Body of pancreas (tissue), 4 donors: Measurements from ENCODE around the gene PAK6. TPM values are rescaled to one million over a fixed set of nuclear protein-coding genes. Genes with fewer than 3 reads are reported as not detected.

ENCODE experiments used
- ATAC-seq: fragments of 150-250 bp; one replicate; pipeline ENCODE4 v1.9.1; 2016
- DNase-seq, 4 donors: peaks; one replicate each; pipeline ENCODE4 v3.0.0-alpha.2; 2019
- H3K27ac ChIP-seq, 4 donors: fragments of 200-600 bp; sonication (generic); 1 replicate in 3 of 4; 2 replicates in 1 of 4; pipeline versions ENCODE4 v1.5.1 to v1.6.1; 2016 to 2019; ENCODE audit warnings: mild to moderate bottlenecking in 1 of 4, mixed read lengths in 1 of 4, moderate library complexity in 1 of 4
- H3K27me3 ChIP-seq, 2 donors: fragments of 200-600 bp; sonication (generic); one replicate each; pipeline ENCODE4 v1.6.0; 2016; ENCODE audit warnings: mild to moderate bottlenecking in 1 of 2
- H3K36me3 ChIP-seq, 2 donors: fragments of 200-600 bp; sonication (generic); replicated peaks in 1 of 2; 2 replicates each; pipeline ENCODE4 v1.5.1; 2016; ENCODE audit warnings: low read depth in 2 of 2; ENCODE audit not compliant: insufficient read depth in 1 of 2
- H3K4me1 ChIP-seq: fragments of 200-600 bp; sonication (generic); one replicate; pipeline ENCODE4 v1.6.0; 2016
- H3K4me3 ChIP-seq, 2 donors: fragments of 200-600 bp; sonication (generic); 1 replicate in 1 of 2; 2 replicates in 1 of 2; pipeline ENCODE4 v1.5.1; 2016 to 2019
- H3K9me3 ChIP-seq, 3 donors: fragments of 200-600 bp; sonication (generic); 1 replicate in 2 of 3; 2 replicates in 1 of 3; pipeline ENCODE4 v1.5.1; 2016
- CTCF ChIP-seq, 7 experiments: fragments of 450-650 bp in 4 of 7; fragments of 200-600 bp in 3 of 7; sonication (generic) in 3 of 7; IDR thresholded peaks; one replicate each; pipeline ENCODE4 v1.5.1; 2016 to 2019; ENCODE audit warnings: antibody characterized with exemption in 7 of 7
- POLR2A ChIP-seq, 3 donors: fragments of 450-650 bp; IDR thresholded peaks; one replicate each; pipeline ENCODE4 v1.6.1; 2016; ENCODE audit warnings: antibody characterized with exemption in 3 of 3, mild to moderate bottlenecking in 2 of 3
- WGBS, 2 donors: methylation state at CpG; one replicate each; pipeline ENCODE4 v1.1.5; 2017; 5-methylcytosine and 5-hydroxymethylcytosine counted together
- intact Hi-C: fragments of 100-400 bp; cut with DNase I; formaldehyde crosslinking; loops from one replicate; pipeline ENCODE4 v1.15.1; 2023
- total RNA-seq, 2 donors: library from RNA; depleted of rRNA; stranded (reverse); fragments of >200 nt; gene quantifications; one replicate each; pipeline ENCODE4 v1.1.0, GENCODE V29; 2016

PAK6 gene
- total RNA-seq, 2 donors from 2014 or later, result 14.8 to 22.4 TPM

GRCh38 chr15:40285554-40286011, 46.7 kb downstream of the PAK6 start:
- TF ChIP-seq POLR2A (IDR thresholded peaks at IDR 0.05) (no peak), CTCF (IDR thresholded peaks at IDR 0.05) (no peak)

GRCh38 chr15:40286061-40286532, 47.2 kb downstream of the PAK6 start:
- intact Hi-C loops, result no loop called here
- no peak overlapping the region for H3K27ac ChIP-seq

More at GRCh38 chr15:40285554-40286011, 46.7 kb downstream of the PAK6 start:
- ATAC-seq (no peak), DNase-seq (no peak)
- Histone ChIP-seq H3K4me3 (no peak overlapping the region), H3K36me3 (no peaks in the 10 kb centered on the region), H3K4me1 (peaks cover 44% of the 10 kb centered on the region), H3K27me3 (peaks cover 0 to 22% of the 10 kb centered on the region in 2 donors), H3K27ac (no peak overlapping the region), H3K9me3 (no peaks in the 10 kb centered on the region)
- WGBS, 2 donors, result 58 to 69% methylated on average over 1 of the region's 1 CpG
- intact Hi-C loops, result no loop called here

DNA sequence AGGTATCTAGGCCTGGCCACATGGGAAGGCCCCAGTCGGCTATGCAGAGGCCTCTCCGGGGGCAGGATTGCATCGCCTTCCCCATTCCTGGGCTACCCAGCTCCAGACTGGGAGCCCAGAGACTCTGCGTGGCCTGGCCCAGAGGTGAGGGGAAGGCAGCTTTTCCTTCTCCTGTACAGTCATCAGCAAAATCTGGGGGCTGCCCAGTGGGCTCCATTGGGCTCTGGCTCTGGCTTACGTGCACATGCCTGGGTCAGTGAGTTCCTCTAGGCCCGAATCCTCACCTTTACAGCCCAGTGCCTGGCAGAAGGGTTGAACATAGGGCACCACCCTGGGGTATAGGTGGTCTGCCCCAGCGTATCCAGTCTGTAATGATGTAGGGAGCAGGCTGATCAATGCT, 47.9 kb downstream of the PAK6 start:
- Histone ChIP-seq H3K9me3 (no peaks in the 10 kb centered on the region), H3K27ac (no peak overlapping the region), H3K4me1 (peaks cover 47% of the 10 kb centered on the region), H3K4me3 (no peak overlapping the region), H3K36me3 (no peaks in the 10 kb centered on the region), H3K27me3 (peaks cover 0 to 16% of the 10 kb centered on the region in 2 donors)
- TF ChIP-seq POLR2A (IDR thresholded peaks at IDR 0.05), result no peak
- TF ChIP-seq CTCF (IDR thresholded peaks at IDR 0.05), result no peak
- no peak for ATAC-seq
- intact Hi-C loops, result no loop called here
- 90 to 94% methylated on average over 3 to 5 of the region's 7 CpGs for WGBS, 2 donors
- DNase-seq, result no peak

More at GRCh38 chr15:40286061-40286532, 47.2 kb downstream of the PAK6 start:
- WGBS, 2 donors, result 80 to 94% methylated on average over 7 of the region's 7 CpGs
- Histone ChIP-seq H3K4me1 (peaks cover 47% of the 10 kb centered on the region), H3K27me3 (peaks cover 0 to 16% of the 10 kb centered on the region in 2 donors), H3K36me3 (no peaks in the 10 kb centered on the region), H3K4me3 (no peak overlapping the region), H3K9me3 (no peaks in the 10 kb centered on the region)
- no peak for DNase-seq
- no peak for ATAC-seq
- no peak for TF ChIP-seq POLR2A (IDR thresholded peaks at IDR 0.05)

- no peak overlapping the region for H3K4me3 ChIP-seq
- ATAC-seq, result no peak
- H3K4me1 ChIP-seq, result peaks cover 40% of the 10 kb centered on the region
- peaks cover 0 to 19% of the 10 kb centered on the region in 2 donors for H3K27me3 ChIP-seq
- H3K9me3 ChIP-seq, result no peaks in the 10 kb centered on the region
- WGBS, 2 donors, result 91% methylated on average over 3 of the region's 3 CpGs
- no peak for DNase-seq
- TF ChIP-seq POLR2A (IDR thresholded peaks at IDR 0.05) (no peak), CTCF (IDR thresholded peaks at IDR 0.05) (no peak)
- no peak overlapping the region for H3K27ac ChIP-seq
- intact Hi-C loops, result no loop called here
- H3K36me3 ChIP-seq, result no peaks in the 10 kb centered on the region
Observed at GRCh38 chr15:40287505-40287904, 48.6 kb downstream of the PAK6 start.

DNA sequence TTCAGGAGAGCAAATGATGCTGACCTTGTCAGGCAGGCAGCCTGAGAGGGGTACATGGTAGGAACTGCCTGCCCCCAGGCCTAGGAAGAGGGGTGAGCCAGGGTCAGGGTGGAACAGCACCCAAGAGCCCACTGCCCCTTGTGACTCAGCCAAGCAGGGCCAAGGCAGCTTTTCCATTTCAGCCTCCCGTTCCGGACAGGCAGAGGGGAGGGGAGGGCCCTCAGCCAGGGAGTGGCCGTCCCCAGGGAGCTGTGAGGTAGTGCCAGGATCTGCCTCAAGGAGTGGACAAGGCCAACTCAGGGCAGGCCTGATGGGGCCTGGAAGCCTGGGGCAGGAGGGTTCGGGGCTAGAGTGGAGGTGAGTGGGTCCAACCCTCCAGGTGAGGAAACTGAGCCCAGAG, 49.1 kb downstream of the PAK6 start:
- peaks cover 0 to 16% of the 10 kb centered on the region in 2 donors for H3K27me3 ChIP-seq
- intact Hi-C loops, result no loop called here
- ATAC-seq, result no peak
- H3K36me3 ChIP-seq, result no peaks in the 10 kb centered on the region
- TF ChIP-seq CTCF (IDR thresholded peaks at IDR 0.05) (no peak), POLR2A (IDR thresholded peaks at IDR 0.05) (no peak)
- DNase-seq, result no peak
- H3K4me1 ChIP-seq, result peaks cover 35% of the 10 kb centered on the region
- WGBS, 2 donors, result 84 to 93% methylated on average over 4 of the region's 4 CpGs
- no peak overlapping the region for H3K4me3 ChIP-seq
- H3K9me3 ChIP-seq, result no peaks in the 10 kb centered on the region
- no peak overlapping the region for H3K27ac ChIP-seq
